BLaER1 treated with 17β-estradiol and CSF1 and Interleukin-3, amounts not matched to agents 10 nM and 100 nM (cell line): ENCODE data around the gene TPRX2.
"Not testable (repeated sequence)": the region's sequence is repeated elsewhere in the genome, so short reads cannot be mapped to it uniquely, and the experiment has no call there.

Experiments
- H3K27ac ChIP-seq, 11 experiments: shearing (Covaris generic); formaldehyde crosslinking; 2 replicates each; pipeline ENCODE4 v1.8.1; 2022
- H3K27me3 ChIP-seq, 11 experiments: shearing (Covaris generic); formaldehyde crosslinking; 2 replicates each; pipeline ENCODE4 v1.8.1; 2022
- H3K36me3 ChIP-seq, 11 experiments: shearing (Covaris generic); formaldehyde crosslinking; 2 replicates each; pipeline ENCODE4 v1.8.1; 2022
- H3K4me1 ChIP-seq, 10 experiments: shearing (Covaris generic); formaldehyde crosslinking; 2 replicates each; pipeline ENCODE4 v1.8.1; 2022
- H3K4me2 ChIP-seq, 11 experiments: shearing (Covaris generic); formaldehyde crosslinking; 2 replicates each; pipeline ENCODE4 v1.8.1; 2022
- H3K4me3 ChIP-seq, 10 experiments: shearing (Covaris generic); formaldehyde crosslinking; 2 replicates each; pipeline ENCODE4 v1.8.1; 2022
- H3K9ac ChIP-seq, 11 experiments: shearing (Covaris generic); formaldehyde crosslinking; 2 replicates each; pipeline ENCODE4 v1.8.1; 2022
- H3K9me3 ChIP-seq, 11 experiments: shearing (Covaris generic); formaldehyde crosslinking; replicated peaks in 1 of 11; 2 replicates each; pipeline ENCODE4 v1.8.1; 2022
- H4K20me1 ChIP-seq, 11 experiments: shearing (Covaris generic); formaldehyde crosslinking; 2 replicates each; pipeline ENCODE4 v1.8.1; 2022
- Cebpa-rat ChIP-seq, 11 experiments: shearing (Covaris generic); IDR thresholded peaks; 2 replicates each; pipeline ENCODE4 v1.8.1; 2022

The TPRX2 gene

GRCh38 chr19:47860602-47861297 lies 1.7 kb downstream of the TPRX2 start:
- Histone ChIP-seq H4K20me1 (no peaks in the 10 kb centered on the region), H3K27ac (no peak overlapping the region), H3K36me3 (no peaks in the 10 kb centered on the region), H3K9me3 (peaks cover 0 to 17% (median 11%) of the 10 kb centered on the region in 11 experiments; a peak in 18 of 22 replicates), H3K4me2 (no peak overlapping the region), H3K27me3 (no peaks in the 10 kb centered on the region), H3K9ac (no peak overlapping the region), H3K4me1 (no peaks in the 10 kb centered on the region), H3K4me3 (no peak overlapping the region)
- TF ChIP-seq Cebpa-rat (IDR thresholded peaks at IDR 0.05), result no peak

GRCh38 chr19:47861630-47862029 lies 2.6 kb downstream of the TPRX2 start:
- Histone ChIP-seq H3K9me3 (peaks cover 0 to 17% (median 11%) of the 10 kb centered on the region in 11 experiments; a peak in 18 of 22 replicates), H4K20me1 (no peaks in the 10 kb centered on the region), H3K9ac (no peak overlapping the region), H3K27ac (no peak overlapping the region), H3K4me2 (no peak overlapping the region), H3K4me3 (no peak overlapping the region), H3K36me3 (no peaks in the 10 kb centered on the region), H3K4me1 (no peaks in the 10 kb centered on the region), H3K27me3 (no peaks in the 10 kb centered on the region)
- TF ChIP-seq Cebpa-rat (IDR thresholded peaks at IDR 0.05), result no peak

GRCh38 chr19:47863514-47863936 lies 4.5 kb downstream of the TPRX2 start:
- no peak overlapping the region for H3K4me2 ChIP-seq
- H4K20me1 ChIP-seq, result no peaks in the 10 kb centered on the region
- no peaks in the 10 kb centered on the region; a peak in 1 of 20 replicates for H3K4me1 ChIP-seq
- peaks cover 0 to 17% (median 11%) of the 10 kb centered on the region in 11 experiments; a peak in 18 of 22 replicates for H3K9me3 ChIP-seq
- no peak overlapping the region for H3K27ac ChIP-seq
- TF ChIP-seq Cebpa-rat (IDR thresholded peaks at IDR 0.05), result no peak
- no peak overlapping the region for H3K9ac ChIP-seq
- no peaks in the 10 kb centered on the region for H3K36me3 ChIP-seq
- no peak overlapping the region for H3K4me3 ChIP-seq
- no peaks in the 10 kb centered on the region for H3K27me3 ChIP-seq

GRCh38 chr19:47865166-47865565 lies 6.1 kb downstream of the TPRX2 start:
- H3K9ac ChIP-seq, result no peak overlapping the region

GRCh38 chr19:47878906-47879305 lies 19.9 kb downstream of the TPRX2 start:
- Histone ChIP-seq H3K4me2 (peak overlapping the region in 8 of 11 experiments; percentile 1 to 59 (median 38); a peak in 8 of 22 replicates), H3K27ac (no peak overlapping the region), H3K27me3 (no peaks in the 10 kb centered on the region), H4K20me1 (no peaks in the 10 kb centered on the region), H3K36me3 (no peaks in the 10 kb centered on the region), H3K4me3 (no peak overlapping the region), H3K9me3 (no peaks in the 10 kb centered on the region), H3K4me1 (peaks cover 0 to 14% (median 8%) of the 10 kb centered on the region in 10 experiments; a peak in 13 of 20 replicates), H3K9ac (no peak overlapping the region)
- no peak for TF ChIP-seq Cebpa-rat (IDR thresholded peaks at IDR 0.05)

More at GRCh38 chr19:47865166-47865565, 6.1 kb downstream of the TPRX2 start:
- Histone ChIP-seq H3K36me3 (no peaks in the 10 kb centered on the region), H3K4me1 (peaks cover 0 to 5% (median 0%) of the 10 kb centered on the region in 10 experiments; a peak in 2 of 20 replicates), H3K27me3 (no peaks in the 10 kb centered on the region), H3K27ac (no peak overlapping the region), H4K20me1 (no peaks in the 10 kb centered on the region), H3K9me3 (peaks cover 0 to 17% (median 11%) of the 10 kb centered on the region in 11 experiments; a peak in 18 of 22 replicates), H3K4me3 (no peak overlapping the region), H3K4me2 (no peak overlapping the region)
- TF ChIP-seq Cebpa-rat (IDR thresholded peaks at IDR 0.05), result no peak

- H3K9me3 ChIP-seq, H3K36me3 ChIP-seq, H3K27me3 ChIP-seq, H3K9ac ChIP-seq, H3K4me3 ChIP-seq, H4K20me1 ChIP-seq, H3K27ac ChIP-seq: not testable (repeated sequence)
- peak overlapping the region in 7 of 11 experiments; percentile 1 to 59 (median 40); a peak in 7 of 22 replicates for H3K4me2 ChIP-seq
- H3K4me1 ChIP-seq, result peaks cover 0 to 14% (median 8%) of the 10 kb centered on the region in 10 experiments; a peak in 13 of 20 replicates
Measured at GRCh38 chr19:47879385-47879784, 20.4 kb downstream of the TPRX2 start.

GRCh38 chr19:47881757-47882156 lies 22.7 kb downstream of the TPRX2 start:
- Histone ChIP-seq H4K20me1 (no peaks in the 10 kb centered on the region), H3K4me3 (no peak overlapping the region), H3K36me3 (no peaks in the 10 kb centered on the region), H3K9ac (no peak overlapping the region), H3K9me3 (no peaks in the 10 kb centered on the region), H3K27me3 (no peaks in the 10 kb centered on the region), H3K4me2 (no peak overlapping the region), H3K27ac (no peak overlapping the region), H3K4me1 (peaks cover 0 to 14% (median 8%) of the 10 kb centered on the region in 10 experiments; a peak in 13 of 20 replicates)
- no peak for TF ChIP-seq Cebpa-rat (IDR thresholded peaks at IDR 0.05)

- no peak for TF ChIP-seq Cebpa-rat (IDR thresholded peaks at IDR 0.05)
- no peak overlapping the region for H3K9ac ChIP-seq
- no peaks in the 10 kb centered on the region for H3K27me3 ChIP-seq
- H3K4me3 ChIP-seq, result no peak overlapping the region
- H3K4me2 ChIP-seq, result no peak overlapping the region
- no peaks in the 10 kb centered on the region for H4K20me1 ChIP-seq
- H3K36me3 ChIP-seq, result no peaks in the 10 kb centered on the region
- no peaks in the 10 kb centered on the region for H3K9me3 ChIP-seq
- H3K4me1 ChIP-seq, result peaks cover 0 to 14% (median 8%) of the 10 kb centered on the region in 10 experiments; a peak in 13 of 20 replicates
- no peak overlapping the region for H3K27ac ChIP-seq
Measured at GRCh38 chr19:47882890-47883289, 23.9 kb downstream of the TPRX2 start.

GRCh38 chr19:47885067-47885463 lies 26.0 kb downstream of the TPRX2 start:
- Histone ChIP-seq H3K4me3 (no peak overlapping the region), H3K27ac (no peak overlapping the region), H3K36me3 (no peaks in the 10 kb centered on the region), H3K4me1 (no peaks in the 10 kb centered on the region), H4K20me1 (no peaks in the 10 kb centered on the region), H3K27me3 (no peaks in the 10 kb centered on the region), H3K4me2 (no peak overlapping the region), H3K9me3 (no peaks in the 10 kb centered on the region), H3K9ac (no peak overlapping the region)
- no peak for TF ChIP-seq Cebpa-rat (IDR thresholded peaks at IDR 0.05)
